ENCODE measurements around the gene CCDC85C.

GRCh38 chr14:99569725-99570543, 34.1 kb downstream of the CCDC85C start:
- no peak for TF ChIP-seq CTCF (IDR thresholded peaks at IDR 0.05 in 2 of 3, conservative IDR thresholded peaks at IDR 0.05 in 1 of 3; ENCODE audit: control insufficient read depth in 2 of 3, extremely low read depth in 1 of 3, insufficient read depth in 1 of 3, low read depth in 3 of 3, low read length in 3 of 3)
- no peak for TF ChIP-seq SMC3 (IDR thresholded peaks at IDR 0.05; ENCODE audit: borderline replicate concordance, low read length)
- no peak for TF ChIP-seq POLR2AphosphoS5 (IDR thresholded peaks at IDR 0.05; ENCODE audit: low read length)
- TF ChIP-seq KLF5 (IDR thresholded peaks at IDR 0.05; ENCODE audit: partially characterized antibody): no peak
- TF ChIP-seq ZNF274 (IDR thresholded peaks at IDR 0.05; ENCODE audit: insufficient read depth, insufficient read length): no peak
- TF ChIP-seq GABPA (IDR thresholded peaks at IDR 0.05; ENCODE audit: low read depth): no peak
- TF ChIP-seq NBN (IDR thresholded peaks at IDR 0.05): no peak
- no peak for TF ChIP-seq SRF (IDR thresholded peaks at IDR 0.05; ENCODE audit: low read depth in 2 of 2, low read length in 2 of 2)
- no peak for TF ChIP-seq POLR2A (IDR thresholded peaks at IDR 0.05; ENCODE audit: low read depth, low read length)
- no peak for TF ChIP-seq E2F8 (IDR thresholded peaks at IDR 0.05; ENCODE audit: low read depth, partially characterized antibody)
- TF ChIP-seq PRDM15 (CRISPR knock-in tag; IDR thresholded peaks at IDR 0.05): no peak

Data from GM12878 (cell line).